Erythroblast (primary cell): ENCODE measurements around the gene CKB.

Source experiments
- GATA1 ChIP-seq: IDR thresholded peaks from 2 replicates; pipeline ENCODE4 v1.6.1; 2011; ENCODE audit warnings: low read depth, mild to moderate bottlenecking, control low read depth, low read length, moderate library complexity
- POLR2A ChIP-seq: IDR thresholded peaks from 2 replicates; pipeline ENCODE4 v1.6.1; 2011; ENCODE audit warnings: mild to moderate bottlenecking, low read length

DNA sequence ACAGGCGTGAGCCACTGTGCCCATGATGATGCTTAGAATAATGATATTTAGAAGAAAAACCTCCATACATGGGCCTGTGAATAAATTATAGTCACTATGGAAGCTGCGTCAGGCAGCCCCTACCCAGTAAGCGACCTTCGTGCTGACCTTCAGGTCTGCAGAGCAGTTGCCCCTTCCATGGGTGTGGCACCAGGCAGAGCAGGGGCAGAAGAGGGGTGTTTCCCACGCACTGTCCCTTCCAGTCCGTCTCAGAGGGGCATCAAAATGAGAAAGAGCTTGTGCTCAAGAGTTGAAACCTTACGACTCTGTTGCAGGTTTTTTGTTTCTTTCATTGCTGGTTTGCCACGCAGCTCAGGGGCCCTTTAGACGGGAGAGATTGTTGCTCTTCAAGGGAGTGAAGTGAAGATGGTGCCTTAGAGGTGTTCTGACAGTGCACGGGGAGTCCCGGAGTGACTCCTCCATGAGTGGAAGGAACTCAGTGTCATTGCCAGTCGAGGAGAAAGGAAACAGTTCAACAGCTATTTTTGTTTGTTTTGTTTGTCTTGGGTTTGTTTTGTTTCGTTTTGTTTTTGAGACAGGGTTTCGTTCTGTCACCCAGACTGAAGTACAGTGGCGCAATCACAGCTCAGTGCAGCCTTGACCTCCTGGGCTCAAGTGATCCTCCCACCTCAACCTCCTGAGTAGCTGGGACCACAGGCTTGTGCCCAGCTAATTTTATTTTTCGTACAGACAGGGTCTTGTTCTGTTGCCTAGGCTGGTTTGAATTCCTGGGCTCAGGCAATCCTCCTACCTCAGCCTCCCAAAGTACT, 13.9 kb downstream of the CKB start:
- TF ChIP-seq POLR2A (no peak), GATA1 (no peak)
